Measurements from ENCODE around the gene NLRC5. TPM values are rescaled to one million over a fixed set of nuclear protein-coding genes. Genes with fewer than 3 reads are reported as not detected.
A peak's percentile ranks its signal among the peaks of the same experiment; 100 is the strongest.

Gene NLRC5
- 156 and 199 TPM in 2 replicates for total RNA-seq (2014; rRNA removed; shearing (Covaris generic))
- total RNA-seq (2022): 305 and 310 TPM in 2 replicates
- percentile 80 among the genes with signal in this experiment for Bru-seq, nascent RNA
- BruChase-seq, experiment 1, labeled RNA remaining after a 6-hour chase: percentile 87 among the genes with signal in this experiment
- percentile 82 among the genes with signal in this experiment for BruChase-seq, experiment 2, labeled RNA remaining after a 2-hour chase
- long read RNA-seq, full-length matches to known transcripts: 12 of 292 reads
- long read RNA-seq, partial matches to known transcripts: 146 of 292 reads
- long read RNA-seq, other reads (novel, unspliced or antisense): 134 of 292 reads

DNA sequence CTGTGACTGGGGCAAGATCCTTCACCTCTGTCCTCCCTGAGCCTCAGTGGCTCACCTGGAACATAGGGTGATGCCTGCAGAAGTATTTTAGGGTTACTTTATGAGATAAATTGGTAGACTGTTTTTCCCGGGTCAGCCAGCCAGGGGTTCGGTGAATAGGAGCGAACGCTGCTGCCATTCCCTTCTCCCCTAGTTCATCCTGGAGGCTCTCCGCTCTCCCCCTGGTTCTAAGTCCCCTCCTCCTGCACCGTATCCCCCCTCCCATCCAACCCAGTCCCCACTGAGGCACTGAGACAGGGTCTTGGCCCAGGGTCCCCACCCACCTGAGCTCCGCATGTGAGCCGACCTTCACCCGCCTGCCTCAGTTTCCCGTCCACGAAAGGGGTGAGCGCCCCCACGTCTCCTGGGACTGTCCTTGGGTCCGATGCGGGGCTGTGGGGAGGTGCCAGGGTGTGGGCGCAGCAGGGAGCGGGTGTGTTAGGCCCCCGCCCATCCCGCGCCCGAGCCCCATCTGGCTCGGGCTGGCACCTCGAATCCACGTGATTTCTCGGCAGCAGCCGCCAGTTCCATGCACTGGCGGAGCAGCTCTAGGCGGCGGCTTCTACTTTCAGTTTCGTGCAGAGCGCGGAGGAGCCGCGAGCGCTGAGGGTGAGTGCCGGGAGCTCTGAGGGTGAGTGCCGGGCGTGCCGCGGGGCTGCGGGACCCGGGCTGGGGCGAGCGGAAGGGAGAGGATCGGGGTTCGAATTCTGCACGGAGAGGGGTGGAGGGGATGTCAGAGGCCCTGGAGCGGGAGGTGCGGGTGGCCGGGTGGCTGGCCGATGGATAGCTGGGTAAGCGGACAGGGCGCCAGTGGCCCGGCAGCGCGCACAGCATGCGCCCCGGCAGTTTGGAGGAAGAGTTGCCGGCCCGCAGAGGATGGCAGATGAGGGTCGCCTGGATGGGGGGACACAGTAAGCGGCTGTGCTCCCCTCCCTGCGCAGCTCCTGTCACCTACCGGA, at the start of gene NLRC5:
Gene NLRC5 (plus strand): TSS at position 610 of the 998 bp plus-strand sequence. CDS start 31,156 bp downstream, outside the sequence.
- TF ChIP-seq EZH2phosphoT487 (IDR thresholded peaks at IDR 0.05; ENCODE audit: borderline replicate concordance, low read depth, low read length) (no peak), CTCF (conservative IDR thresholded peaks at IDR 0.05; ENCODE audit: low read length) (no peak)
- H3K9me2 ChIP-seq (ENCODE audit: insufficient read depth, low read length): no peaks in the 10 kb centered on the region
- H3K79me2 ChIP-seq (ENCODE audit: insufficient read depth, low read depth, low read length): peaks cover 85% of the 10 kb centered on the region
- intact Hi-C loops (cut with micrococcal nuclease; ENCODE audit: unreplicated experiment): loop anchor here (1.0 kb wide), 4 partner anchors 14 to 53 kb away; no protein-coding TSS in a partner anchor
- peak; percentile 93 for DNase-seq (ENCODE audit: low spot score)
- H3K4me1 ChIP-seq (ENCODE audit: insufficient read depth, low read length, poor library complexity, severe bottlenecking): peaks cover 79% of the 10 kb centered on the region
- POLR2A ChIA-PET: interaction anchor here (0.6 to 4.8 kb wide), 12 partner anchors 12 to 69 kb away, joined by 3 to 42 read pairs (median 6); no protein-coding TSS in a partner anchor
- CTCF ChIA-PET (ENCODE audit: unreplicated experiment): interaction anchor here (0.6 to 1.5 kb wide), 4 partner anchors 14 to 57 kb away, joined by 3 to 6 read pairs (median 4); no protein-coding TSS in a partner anchor
- H3K27ac ChIP-seq (ENCODE audit: low read depth, low read length, poor library complexity, severe bottlenecking): peak within 1 kb of the TSS; percentile 80
- peaks cover 32% of the 10 kb centered on the region for H3K36me3 ChIP-seq (ENCODE audit: insufficient read depth, low read length)
- no peaks in the 10 kb centered on the region for H4K20me1 ChIP-seq (ENCODE audit: insufficient read depth, low read length)
- peak within 1 kb of the TSS; percentile 80 for H3K4me3 ChIP-seq (ENCODE audit: low read depth, low read length, poor library complexity, severe bottlenecking)
- no TSS peak for BruUV-seq (replicated peaks)
- no peaks in the 10 kb centered on the region for H3K9me3 ChIP-seq (ENCODE audit: low read length)
- peak within 1 kb of the TSS; percentile 11; the same call in 1 of the 2 replicates for H2AFZ ChIP-seq (ENCODE audit: low read length)
- H3K4me2 ChIP-seq (ENCODE audit: low read length): peak within 1 kb of the TSS; percentile 89

- peaks cover 77% of the 10 kb centered on the region for H3K4me1 ChIP-seq (ENCODE audit: insufficient read depth, low read length, poor library complexity, severe bottlenecking)
- H3K36me3 ChIP-seq (ENCODE audit: insufficient read depth, low read length): peaks cover 100% of the 10 kb centered on the region
- TF ChIP-seq EZH2phosphoT487 (IDR thresholded peaks at IDR 0.05; ENCODE audit: borderline replicate concordance, low read depth, low read length) (no peak), CTCF (conservative IDR thresholded peaks at IDR 0.05; ENCODE audit: low read length) (no peak)
- no peaks in the 10 kb centered on the region for H3K9me3 ChIP-seq (ENCODE audit: low read length)
- no peak for DNase-seq (ENCODE audit: low spot score)
- peak overlapping the region; percentile 50 for H3K27ac ChIP-seq (ENCODE audit: low read depth, low read length, poor library complexity, severe bottlenecking)
- H2AFZ ChIP-seq (ENCODE audit: low read length): no peak overlapping the region
- no TSS peak for BruUV-seq (replicated peaks)
- H3K79me2 ChIP-seq (ENCODE audit: insufficient read depth, low read depth, low read length): peaks cover 70% of the 10 kb centered on the region
- no peaks in the 10 kb centered on the region for H3K9me2 ChIP-seq (ENCODE audit: insufficient read depth, low read length)
- no peak overlapping the region for H3K4me3 ChIP-seq (ENCODE audit: low read depth, low read length, poor library complexity, severe bottlenecking)
- intact Hi-C loops (cut with micrococcal nuclease; ENCODE audit: unreplicated experiment): no loop called here
- H4K20me1 ChIP-seq (ENCODE audit: insufficient read depth, low read length): peaks cover 48% of the 10 kb centered on the region; the same call in 1 of the 2 replicates
- H3K4me2 ChIP-seq (ENCODE audit: low read length): peak overlapping the region; percentile 82
- ChIA-PET CTCF (ENCODE audit: unreplicated experiment) (no interaction called here), POLR2A (interaction anchor here (0.8 kb wide), 1 partner anchor 10 kb away, joined by 3 read pairs; no protein-coding TSS in a partner anchor)
These were observed 49.6 kb upstream of the NLRC5 start for GRCh38 chr16:56939801-56940200.
